ENCODE results near the gene MS4A3. TPM values are rescaled to one million over a fixed set of nuclear protein-coding genes. Genes with fewer than 3 reads are reported as not detected.

Gene MS4A3
- total and polyA plus RNA-seq, 9 of the 15 experiments (the other 6 are each of a cell fraction or from before 2014, with no cell fraction given) = 3.4 to 94.5 (median 58.8) TPM

DNA sequence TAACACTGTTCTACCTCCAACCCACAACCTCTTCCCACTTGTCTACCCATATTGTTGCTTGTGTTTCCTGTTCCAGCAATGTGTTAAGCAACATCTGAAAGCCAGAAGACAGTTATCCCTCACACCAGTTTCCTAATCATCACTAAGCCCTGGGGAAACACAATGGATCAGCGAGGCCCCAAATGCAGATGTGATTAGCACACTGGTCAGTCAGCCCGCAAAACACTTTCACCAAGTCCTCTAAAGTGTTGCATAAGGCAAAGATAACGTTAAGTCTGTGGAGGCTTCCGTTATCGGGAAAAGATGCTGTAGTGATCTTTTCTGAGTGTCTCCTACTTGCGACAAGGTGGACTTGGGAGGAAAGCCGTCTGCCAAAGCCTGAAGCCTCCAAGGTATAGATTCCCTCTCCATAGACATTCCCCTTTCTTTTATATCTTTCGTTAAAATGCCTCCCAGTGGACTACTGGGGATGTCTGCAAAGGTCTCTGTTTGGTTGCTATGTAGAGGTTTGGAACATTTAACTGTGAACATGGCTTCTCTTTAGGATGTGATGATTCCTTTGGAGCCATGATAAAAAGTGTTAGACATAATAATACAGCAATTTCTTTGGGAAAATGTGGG is at the start of gene MS4A3 (continued):
- peak; percentile 59; the same call in 1 of the 2 replicates for TF ChIP-seq SMARCA4 (IDR thresholded peaks at IDR 0.05)
- TF ChIP-seq ZNF584 (CRISPR knock-in tag; IDR thresholded peaks at IDR 0.05; ENCODE audit: low read depth) = no peak
- peak; percentile 83; the same call in 1 of the 2 replicates for TF ChIP-seq MECOM (CRISPR knock-in tag; IDR thresholded peaks at IDR 0.05)
- TF ChIP-seq CREBBP (IDR thresholded peaks at IDR 0.05; ENCODE audit: low read depth, low read length) = no peak
- TF ChIP-seq, protein P1, sequence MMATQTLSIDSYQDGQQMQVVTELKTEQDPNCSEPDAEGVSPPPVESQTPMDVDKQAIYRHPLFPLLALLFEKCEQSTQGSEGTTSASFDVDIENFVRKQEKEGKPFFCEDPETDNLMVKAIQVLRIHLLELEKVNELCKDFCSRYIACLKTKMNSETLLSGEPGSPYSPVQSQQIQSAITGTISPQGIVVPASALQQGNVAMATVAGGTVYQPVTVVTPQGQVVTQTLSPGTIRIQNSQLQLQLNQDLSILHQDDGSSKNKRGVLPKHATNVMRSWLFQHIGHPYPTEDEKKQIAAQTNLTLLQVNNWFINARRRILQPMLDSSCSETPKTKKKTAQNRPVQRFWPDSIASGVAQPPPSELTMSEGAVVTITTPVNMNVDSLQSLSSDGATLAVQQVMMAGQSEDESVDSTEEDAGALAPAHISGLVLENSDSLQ (IDR thresholded peaks at IDR 0.05) = no peak
- no peak for TF ChIP-seq SIN3B (IDR thresholded peaks at IDR 0.05; ENCODE audit: low read depth)
- TF ChIP-seq, protein P2, sequence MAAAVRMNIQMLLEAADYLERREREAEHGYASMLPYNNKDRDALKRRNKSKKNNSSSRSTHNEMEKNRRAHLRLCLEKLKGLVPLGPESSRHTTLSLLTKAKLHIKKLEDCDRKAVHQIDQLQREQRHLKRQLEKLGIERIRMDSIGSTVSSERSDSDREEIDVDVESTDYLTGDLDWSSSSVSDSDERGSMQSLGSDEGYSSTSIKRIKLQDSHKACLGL (CRISPR knock-in tag; IDR thresholded peaks at IDR 0.05; ENCODE audit: borderline replicate concordance, poor library complexity, severe bottlenecking) = no peak
- TF ChIP-seq CXXC5 (CRISPR knock-in tag; IDR thresholded peaks at IDR 0.05) = peak; percentile 77
- TF ChIP-seq TBL1XR1 (IDR thresholded peaks at IDR 0.05; ENCODE audit: low read length in 2 of 2) = peak in 1 of 2 experiments; percentile 65; a peak in 2 of 4 replicates
- peak; percentile 83 for TF ChIP-seq PML (IDR thresholded peaks at IDR 0.05; ENCODE audit: low read length)
- no peak for TF ChIP-seq KHSRP (IDR thresholded peaks at IDR 0.05)
- TF ChIP-seq, protein P3, sequence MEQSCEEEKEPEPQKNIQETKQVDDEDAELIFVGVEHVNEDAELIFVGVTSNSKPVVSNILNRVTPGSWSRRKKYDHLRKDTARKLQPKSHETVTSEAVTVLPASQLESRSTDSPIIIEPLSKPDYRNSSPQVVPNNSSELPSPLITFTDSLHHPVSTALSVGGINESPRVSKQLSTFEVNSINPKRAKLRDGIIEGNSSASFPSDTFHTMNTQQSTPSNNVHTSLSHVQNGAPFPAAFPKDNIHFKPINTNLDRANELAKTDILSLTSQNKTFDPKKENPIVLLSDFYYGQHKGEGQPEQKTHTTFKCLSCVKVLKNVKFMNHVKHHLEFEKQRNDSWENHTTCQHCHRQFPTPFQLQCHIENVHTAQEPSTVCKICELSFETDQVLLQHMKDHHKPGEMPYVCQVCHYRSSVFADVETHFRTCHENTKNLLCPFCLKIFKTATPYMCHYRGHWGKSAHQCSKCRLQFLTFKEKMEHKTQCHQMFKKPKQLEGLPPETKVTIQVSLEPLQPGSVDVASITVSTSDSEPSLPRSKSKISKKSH (CRISPR knock-in tag; IDR thresholded peaks at IDR 0.05) = no peak
- TF ChIP-seq PHB2 (IDR thresholded peaks at IDR 0.05; ENCODE audit: low read depth) = no peak
- TF ChIP-seq ZC3H8 (IDR thresholded peaks at IDR 0.05) = no peak
- TF ChIP-seq, protein P4, sequence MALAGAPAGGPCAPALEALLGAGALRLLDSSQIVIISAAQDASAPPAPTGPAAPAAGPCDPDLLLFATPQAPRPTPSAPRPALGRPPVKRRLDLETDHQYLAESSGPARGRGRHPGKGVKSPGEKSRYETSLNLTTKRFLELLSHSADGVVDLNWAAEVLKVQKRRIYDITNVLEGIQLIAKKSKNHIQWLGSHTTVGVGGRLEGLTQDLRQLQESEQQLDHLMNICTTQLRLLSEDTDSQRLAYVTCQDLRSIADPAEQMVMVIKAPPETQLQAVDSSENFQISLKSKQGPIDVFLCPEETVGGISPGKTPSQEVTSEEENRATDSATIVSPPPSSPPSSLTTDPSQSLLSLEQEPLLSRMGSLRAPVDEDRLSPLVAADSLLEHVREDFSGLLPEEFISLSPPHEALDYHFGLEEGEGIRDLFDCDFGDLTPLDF (CRISPR knock-in tag; IDR thresholded peaks at IDR 0.05) = no peak
- peak; percentile 69 for TF ChIP-seq NCOR1 (IDR thresholded peaks at IDR 0.05)
- no peak for TF ChIP-seq ZNF586 (CRISPR knock-in tag; conservative IDR thresholded peaks at IDR 0.05)
- no peak for TF ChIP-seq CBX8 (IDR thresholded peaks at IDR 0.05; ENCODE audit: borderline replicate concordance, extremely low read depth, low read depth, low read length, poor library complexity, severe bottlenecking)
- peak; percentile 44; the same call in 1 of the 2 replicates for TF ChIP-seq ZNF239 (CRISPR knock-in tag; IDR thresholded peaks at IDR 0.05)
- TF ChIP-seq, protein P5, sequence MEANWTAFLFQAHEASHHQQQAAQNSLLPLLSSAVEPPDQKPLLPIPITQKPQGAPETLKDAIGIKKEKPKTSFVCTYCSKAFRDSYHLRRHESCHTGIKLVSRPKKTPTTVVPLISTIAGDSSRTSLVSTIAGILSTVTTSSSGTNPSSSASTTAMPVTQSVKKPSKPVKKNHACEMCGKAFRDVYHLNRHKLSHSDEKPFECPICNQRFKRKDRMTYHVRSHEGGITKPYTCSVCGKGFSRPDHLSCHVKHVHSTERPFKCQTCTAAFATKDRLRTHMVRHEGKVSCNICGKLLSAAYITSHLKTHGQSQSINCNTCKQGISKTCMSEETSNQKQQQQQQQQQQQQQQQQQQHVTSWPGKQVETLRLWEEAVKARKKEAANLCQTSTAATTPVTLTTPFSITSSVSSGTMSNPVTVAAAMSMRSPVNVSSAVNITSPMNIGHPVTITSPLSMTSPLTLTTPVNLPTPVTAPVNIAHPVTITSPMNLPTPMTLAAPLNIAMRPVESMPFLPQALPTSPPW (CRISPR knock-in tag; IDR thresholded peaks at IDR 0.05) = no peak
- no peak for TF ChIP-seq HIVEP1 (CRISPR knock-in tag; IDR thresholded peaks at IDR 0.05)
- no peak for TF ChIP-seq CBFB (CRISPR knock-in tag; IDR thresholded peaks at IDR 0.05)

All from K562 (cell line).